ENCODE results near the gene TMEM175. TPM values are rescaled to one million over a fixed set of nuclear protein-coding genes. Genes with fewer than 3 reads are reported as not detected.

TMEM175 gene
- total and polyA plus RNA-seq, 4 donors, result 23.7 to 43.7 (median 27.4) TPM

GRCh38 chr4:964346-965025, 32.2 kb downstream of the TMEM175 start:
- WGBS, 2 donors, result 93 to 94% methylated on average over 22 to 23 of the region's 23 CpGs
- ATAC-seq (ENCODE audit: insufficient read depth, low FRiP score), result no peak
- Histone ChIP-seq H3K27ac (ENCODE audit: low read depth in 1 of 2, low read length in 1 of 2) (no peak overlapping the region), H3K27me3 (ENCODE audit: control insufficient read depth in 3 of 3, insufficient read depth in 3 of 3, low read length in 2 of 3) (peaks cover 0 to 9% (median 0%) of the 10 kb centered on the region in 3 donors), H3K4me3 (no peak overlapping the region), H3K4me1 (ENCODE audit: control insufficient read depth in 5 of 5, insufficient read depth in 5 of 5, low read length in 5 of 5) (no peaks in the 10 kb centered on the region), H3K9me3 (ENCODE audit: control insufficient read depth in 4 of 4, insufficient read depth in 3 of 4, low read length in 3 of 4) (no peaks in the 10 kb centered on the region), H3K36me3 (ENCODE audit: control insufficient read depth in 4 of 4, insufficient read depth in 4 of 4, low read length in 4 of 4) (peaks cover 0 to 64% (median 0%) of the 10 kb centered on the region in 4 donors), H3K9ac (ENCODE audit: insufficient read depth in 1 of 2, low read length in 2 of 2) (no peak overlapping the region)
- no peak for DNase-seq
- TF ChIP-seq CTCF (IDR thresholded peaks at IDR 0.05; ENCODE audit: control extremely low read depth, extremely low read depth), result no peak

GRCh38 chr4:965048-965765, 32.9 kb downstream of the TMEM175 start:
- Histone ChIP-seq H3K9ac (ENCODE audit: insufficient read depth in 1 of 2, low read length in 2 of 2) (no peak overlapping the region), H3K27ac (ENCODE audit: low read depth in 1 of 2, low read length in 1 of 2) (no peak overlapping the region), H3K9me3 (ENCODE audit: control insufficient read depth in 4 of 4, insufficient read depth in 3 of 4, low read length in 3 of 4) (no peaks in the 10 kb centered on the region), H3K36me3 (ENCODE audit: control insufficient read depth in 4 of 4, insufficient read depth in 4 of 4, low read length in 4 of 4) (peaks cover 0 to 62% (median 0%) of the 10 kb centered on the region in 4 donors), H3K27me3 (ENCODE audit: control insufficient read depth in 3 of 3, insufficient read depth in 3 of 3, low read length in 2 of 3) (peaks cover 0 to 9% (median 0%) of the 10 kb centered on the region in 3 donors), H3K4me3 (no peak overlapping the region), H3K4me1 (ENCODE audit: control insufficient read depth in 5 of 5, insufficient read depth in 5 of 5, low read length in 5 of 5) (no peaks in the 10 kb centered on the region)
- DNase-seq, result no peak
- no peak for ATAC-seq (ENCODE audit: insufficient read depth, low FRiP score)
- TF ChIP-seq CTCF (IDR thresholded peaks at IDR 0.05; ENCODE audit: control extremely low read depth, extremely low read depth), result no peak
- 93 to 95% methylated on average over 24 to 26 of the region's 26 CpGs for WGBS, 2 donors

GRCh38 chr4:965766-966134, 33.5 kb downstream of the TMEM175 start:
- no peak for TF ChIP-seq CTCF (IDR thresholded peaks at IDR 0.05; ENCODE audit: control extremely low read depth, extremely low read depth)
- H3K4me1 ChIP-seq (ENCODE audit: control insufficient read depth in 5 of 5, insufficient read depth in 5 of 5, low read length in 5 of 5), result no peaks in the 10 kb centered on the region
- H3K9ac ChIP-seq (ENCODE audit: insufficient read depth in 1 of 2, low read length in 2 of 2), result no peak overlapping the region
- no peak for ATAC-seq (ENCODE audit: insufficient read depth, low FRiP score)
- H3K27me3 ChIP-seq (ENCODE audit: control insufficient read depth in 3 of 3, insufficient read depth in 3 of 3, low read length in 2 of 3), result peaks cover 0 to 9% (median 0%) of the 10 kb centered on the region in 3 donors
- DNase-seq, result no peak
- no peak overlapping the region for H3K4me3 ChIP-seq
- no peak overlapping the region for H3K27ac ChIP-seq (ENCODE audit: low read depth in 1 of 2, low read length in 1 of 2)
- WGBS, 2 donors, result 95 to 96% methylated on average over 20 to 21 of the region's 21 CpGs
- no peaks in the 10 kb centered on the region for H3K9me3 ChIP-seq (ENCODE audit: control insufficient read depth in 4 of 4, insufficient read depth in 3 of 4, low read length in 3 of 4)
- H3K36me3 ChIP-seq (ENCODE audit: control insufficient read depth in 4 of 4, insufficient read depth in 4 of 4, low read length in 4 of 4), result peaks cover 0 to 57% (median 0%) of the 10 kb centered on the region in 4 donors
